CD14-positive monocyte (primary cell): Measurements from ENCODE around the gene MARVELD1. TPM values are rescaled to one million over a fixed set of nuclear protein-coding genes. Genes with fewer than 3 reads are reported as not detected.
A peak's percentile ranks its signal among the peaks of the same experiment; 100 is the strongest.

Experiments used
- DNase-seq, 3 donors: peaks; one replicate each; pipeline ENCODE4 v3.0.0-alpha.2; 2011 to 2022
- H2AFZ ChIP-seq: 2 replicates; pipeline ENCODE4 v1.6.0; 2012; ENCODE audit warnings: mild to moderate bottlenecking, low read depth, low read length, inconsistent platforms; ENCODE audit not compliant: insufficient read depth, poor library complexity, severe bottlenecking
- H3K27ac ChIP-seq, 2 donors: 1 replicate in 1 of 2; 2 replicates in 1 of 2; pipeline ENCODE4 v1.5.1; 2012 to 2013; ENCODE audit warnings: low read length in 2 of 2, control low read depth in 1 of 2, inconsistent platforms in 1 of 2, low read depth in 1 of 2, mild to moderate bottlenecking in 1 of 2
- H3K27me3 ChIP-seq, 2 donors: one replicate each; pipeline versions ENCODE4 v1.6.0 to v1.6.1; 2011 to 2013; ENCODE audit warnings: low read length in 2 of 2; ENCODE audit not compliant: control insufficient read depth in 2 of 2, insufficient read depth in 2 of 2
- H3K36me3 ChIP-seq, 2 donors: replicated peaks in 1 of 2; 1 replicate in 1 of 2; 2 replicates in 1 of 2; pipeline versions ENCODE4 v1.5.1 to v1.6.1; 2012 to 2013; ENCODE audit warnings: low read length in 2 of 2, control low read depth in 1 of 2, inconsistent platforms in 1 of 2, mild to moderate bottlenecking in 1 of 2; ENCODE audit not compliant: insufficient read depth in 2 of 2, control insufficient read depth in 1 of 2
- H3K4me1 ChIP-seq, 2 donors: 1 replicate in 1 of 2; 2 replicates in 1 of 2; pipeline versions ENCODE4 v1.5.1 to v1.6.1; 2012 to 2013; ENCODE audit warnings: low read length in 2 of 2, control low read depth in 1 of 2, inconsistent platforms in 1 of 2, mild to moderate bottlenecking in 1 of 2, moderate library complexity in 1 of 2; ENCODE audit not compliant: insufficient read depth in 2 of 2, control insufficient read depth in 1 of 2
- H3K4me2 ChIP-seq: replicated peaks from 2 replicates; pipeline ENCODE3; 2012; ENCODE audit warnings: low read length, moderate library complexity, mild to moderate bottlenecking; ENCODE audit not compliant: poor library complexity, severe bottlenecking; ENCODE audit errors: extremely low read depth
- H3K4me3 ChIP-seq, 3 experiments: fragments of 200-600 bp in 1 of 3; sonication (generic) in 1 of 3; replicated peaks in 1 of 3; 1 replicate in 2 of 3; 2 replicates in 1 of 3; pipeline ENCODE4 v1.5.1; 2011 to 2013; ENCODE audit warnings: low read length in 3 of 3, mild to moderate bottlenecking in 3 of 3, control low read depth in 2 of 3, low read depth in 2 of 3, inconsistent platforms in 1 of 3, moderate library complexity in 1 of 3
- H3K79me2 ChIP-seq: 2 replicates; pipeline ENCODE4 v1.6.0; 2012; ENCODE audit warnings: mild to moderate bottlenecking, control low read depth, inconsistent platforms, low read length, moderate library complexity; ENCODE audit not compliant: insufficient read depth
- H3K9ac ChIP-seq: 2 replicates; pipeline ENCODE4 v1.6.0; 2017; ENCODE audit warnings: low read length, mild to moderate bottlenecking; ENCODE audit not compliant: insufficient read depth, poor library complexity, severe bottlenecking
- H3K9me3 ChIP-seq, 2 donors: replicated peaks in 1 of 2; 1 replicate in 1 of 2; 2 replicates in 1 of 2; pipeline versions ENCODE4 v1.5.1 to v1.6.1; 2012 to 2013; ENCODE audit warnings: low read length in 2 of 2, control low read depth in 1 of 2; ENCODE audit not compliant: control insufficient read depth in 1 of 2, insufficient read depth in 1 of 2
- H4K20me1 ChIP-seq: 2 replicates; pipeline ENCODE4 v1.6.0; 2012; ENCODE audit warnings: mild to moderate bottlenecking, low read length, control low read depth, moderate library complexity; ENCODE audit not compliant: insufficient read depth
- H3K27ac Mint-ChIP-seq, 7 donors: one replicate each; pipeline ENCODE4 v1.8.0; 2020; ENCODE audit warnings: mild to moderate bottlenecking in 7 of 7, mixed read lengths in 7 of 7, moderate library complexity in 6 of 7, inconsistent platforms in 2 of 7
- H3K27me3 Mint-ChIP-seq, 3 donors: one replicate each; pipeline ENCODE4 v1.8.0; 2021 to 2022; ENCODE audit warnings: low read depth in 3 of 3, mild to moderate bottlenecking in 3 of 3, mixed read lengths in 3 of 3, moderate library complexity in 3 of 3, inconsistent platforms in 1 of 3
- H3K36me3 Mint-ChIP-seq, 2 donors: one replicate each; pipeline ENCODE4 v1.8.0; 2020; ENCODE audit warnings: mixed read lengths in 2 of 2, inconsistent platforms in 1 of 2, mild to moderate bottlenecking in 1 of 2
- H3K4me1 Mint-ChIP-seq: one replicate; pipeline ENCODE4 v1.8.0; 2020; ENCODE audit warnings: mild to moderate bottlenecking, mixed read lengths
- H3K4me3 Mint-ChIP-seq, 2 donors: one replicate each; pipeline ENCODE4 v1.8.0; 2020; ENCODE audit warnings: mild to moderate bottlenecking in 2 of 2, mixed read lengths in 2 of 2, moderate library complexity in 1 of 2
- H3K9me3 Mint-ChIP-seq, 7 donors: one replicate each; pipeline ENCODE4 v1.8.0; 2020 to 2022; ENCODE audit warnings: mixed read lengths in 7 of 7, mild to moderate bottlenecking in 6 of 7, moderate library complexity in 6 of 7, inconsistent platforms in 2 of 7
- CTCF ChIP-seq: fragments of 200-600 bp; IDR thresholded peaks from one replicate; pipeline ENCODE4 v1.8.0; 2022; ENCODE audit warnings: antibody characterized with exemption, mild to moderate bottlenecking
- WGBS: methylation state at CpG from one replicate; pipeline ENCODE4 v1.1.5; 2013; ENCODE audit warnings: missing lambda C conversion rate; ENCODE audit not compliant: insufficient coverage; 5-methylcytosine and 5-hydroxymethylcytosine counted together
- intact Hi-C, 2 donors: fragments of 100-400 bp; cut with micrococcal nuclease; formaldehyde crosslinking; loops; one replicate each; pipeline versions ENCODE4 v1.15.0 to v1.15.1; 2023
- polyA plus RNA-seq, 3 donors: library from polyadenylated mRNA; depleted of rRNA in 1 of 3; unstranded in 2 of 3; stranded (reverse) in 1 of 3; fragments of 300-500 nt in 2 of 3; fragments of >200 nt in 1 of 3; fragmentation: Illumina TruSeq in 2 of 3; gene quantifications; 1 replicate in 2 of 3; 2 replicates in 1 of 3; pipeline ENCODE4 v1.2.3, GENCODE V29; 2012 to 2021

Gene MARVELD1
- polyA plus RNA-seq, 3 donors = 3.7 to 28.0 (median 9.2) TPM

GRCh38 chr10:97752956-97753355 is 39.4 kb downstream of the MARVELD1 start:
- intact Hi-C loops = no loop called here
- Histone ChIP-seq H3K9me3 (no peaks in the 10 kb centered on the region), H2AFZ (no peak overlapping the region), H3K9ac (no peak overlapping the region), H3K4me2 (no peak overlapping the region), H3K79me2 (no peaks in the 10 kb centered on the region), H3K27me3 (no peaks in the 10 kb centered on the region), H4K20me1 (peaks cover 11% of the 10 kb centered on the region), H3K27ac (no peak overlapping the region), H3K36me3 (peaks cover 96 to 100% of the 10 kb centered on the region in 2 donors), H3K4me3 (no peak overlapping the region), H3K4me1 (no peaks in the 10 kb centered on the region)
- no peak overlapping the region for H3K4me3 Mint-ChIP-seq
- no peak for DNase-seq
- 95% methylated on average over 11 of the region's 18 CpGs for WGBS
- H3K27ac Mint-ChIP-seq = peak overlapping the region in 1 of 7 donors; percentile 21
- H3K9me3 Mint-ChIP-seq = peaks cover 0 to 2% (median 0%) of the 10 kb centered on the region in 7 donors
- peaks cover 96 to 99% of the 10 kb centered on the region in 2 donors for H3K36me3 Mint-ChIP-seq
- no peak for TF ChIP-seq CTCF
- no peaks in the 10 kb centered on the region for H3K4me1 Mint-ChIP-seq
- H3K27me3 Mint-ChIP-seq = no peaks in the 10 kb centered on the region

- H4K20me1 ChIP-seq = peaks cover 4% of the 10 kb centered on the region
- H3K79me2 ChIP-seq = no peaks in the 10 kb centered on the region
- H3K4me1 ChIP-seq = no peaks in the 10 kb centered on the region
- Mint-ChIP-seq H3K4me3 (no peak overlapping the region), H3K4me1 (no peaks in the 10 kb centered on the region), H3K9me3 (peaks cover 0 to 2% (median 0%) of the 10 kb centered on the region in 7 donors), H3K27me3 (no peaks in the 10 kb centered on the region), H3K36me3 (peaks cover 90 to 98% of the 10 kb centered on the region in 2 donors), H3K27ac (peak overlapping the region in 1 of 7 donors; percentile 42)
- H3K4me2 ChIP-seq = no peak overlapping the region
- no peak for TF ChIP-seq CTCF
- H3K27me3 ChIP-seq = no peaks in the 10 kb centered on the region
- intact Hi-C loops = no loop called here
- no peak overlapping the region for H3K9ac ChIP-seq
- no CpG with 5 or more reads among the region's 4 CpGs for WGBS
- no peaks in the 10 kb centered on the region for H3K9me3 ChIP-seq
- H3K36me3 ChIP-seq = peaks cover 91 to 95% of the 10 kb centered on the region in 2 donors
- no peak overlapping the region for H2AFZ ChIP-seq
- DNase-seq = no peak
- H3K4me3 ChIP-seq = no peak overlapping the region
- no peak overlapping the region for H3K27ac ChIP-seq
Observed at GRCh38 chr10:97754726-97755125, 41.2 kb downstream of the MARVELD1 start.
